Transverse colon (tissue), 4 donors: Measurements from ENCODE around the gene MCRIP2.

Experiments
- CTCF ChIP-seq, 5 experiments: fragments of 200-600 bp in 3 of 5; fragments of 450-650 bp in 2 of 5; sonication (generic) in 3 of 5; IDR thresholded peaks; 1 replicate in 2 of 5; 2 replicates in 3 of 5; pipeline ENCODE4 v1.5.1; 2016 to 2017; ENCODE audit warnings: antibody characterized with exemption in 5 of 5, inconsistent platforms in 3 of 5, mild to moderate bottlenecking in 2 of 5, moderate library complexity in 1 of 5
- POLR2AphosphoS5 ChIP-seq, 3 donors: sonication (generic); formaldehyde crosslinking; IDR thresholded peaks; one replicate each; pipeline ENCODE4 v1.6.1; 2016; ENCODE audit warnings: antibody characterized with exemption in 3 of 3

- TF ChIP-seq CTCF (IDR thresholded peaks at IDR 0.05), result peak; percentile 71 to 87 (median 83)
- no peak for TF ChIP-seq POLR2AphosphoS5 (IDR thresholded peaks at IDR 0.05)
These were observed 30.9 kb upstream of the MCRIP2 start for GRCh38 chr16:610513-611381.
